GM19193 (cell line): Measurements from ENCODE around the gene DMAC2L.

ENCODE experiments used
- POLR2A ChIP-seq: IDR thresholded peaks from 4 replicates; pipeline ENCODE4 v1.6.1; 2011; ENCODE audit not compliant: insufficient read depth, insufficient read length; ENCODE audit errors: extremely low read depth

Gene DMAC2L

DNA sequence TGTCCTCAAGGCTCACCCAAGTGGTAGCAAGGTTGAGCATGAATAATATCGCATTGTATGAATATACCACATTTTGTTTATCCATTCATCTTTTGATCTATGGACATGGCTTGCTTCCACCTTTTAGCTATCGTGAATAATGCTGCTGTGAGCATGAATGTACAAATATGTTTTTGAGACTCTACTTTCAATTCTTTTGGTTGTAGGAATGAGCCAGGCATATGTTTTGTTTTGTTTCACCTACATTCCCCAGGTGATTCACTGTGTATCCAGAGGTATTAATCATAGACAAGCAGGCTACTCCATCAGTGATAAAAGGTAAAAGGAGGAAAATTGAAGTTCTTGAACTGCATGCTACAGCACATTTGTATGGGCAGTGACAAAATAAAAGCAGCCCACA, 48.7 kb downstream of the DMAC2L start:
- no peak for TF ChIP-seq POLR2A

DNA sequence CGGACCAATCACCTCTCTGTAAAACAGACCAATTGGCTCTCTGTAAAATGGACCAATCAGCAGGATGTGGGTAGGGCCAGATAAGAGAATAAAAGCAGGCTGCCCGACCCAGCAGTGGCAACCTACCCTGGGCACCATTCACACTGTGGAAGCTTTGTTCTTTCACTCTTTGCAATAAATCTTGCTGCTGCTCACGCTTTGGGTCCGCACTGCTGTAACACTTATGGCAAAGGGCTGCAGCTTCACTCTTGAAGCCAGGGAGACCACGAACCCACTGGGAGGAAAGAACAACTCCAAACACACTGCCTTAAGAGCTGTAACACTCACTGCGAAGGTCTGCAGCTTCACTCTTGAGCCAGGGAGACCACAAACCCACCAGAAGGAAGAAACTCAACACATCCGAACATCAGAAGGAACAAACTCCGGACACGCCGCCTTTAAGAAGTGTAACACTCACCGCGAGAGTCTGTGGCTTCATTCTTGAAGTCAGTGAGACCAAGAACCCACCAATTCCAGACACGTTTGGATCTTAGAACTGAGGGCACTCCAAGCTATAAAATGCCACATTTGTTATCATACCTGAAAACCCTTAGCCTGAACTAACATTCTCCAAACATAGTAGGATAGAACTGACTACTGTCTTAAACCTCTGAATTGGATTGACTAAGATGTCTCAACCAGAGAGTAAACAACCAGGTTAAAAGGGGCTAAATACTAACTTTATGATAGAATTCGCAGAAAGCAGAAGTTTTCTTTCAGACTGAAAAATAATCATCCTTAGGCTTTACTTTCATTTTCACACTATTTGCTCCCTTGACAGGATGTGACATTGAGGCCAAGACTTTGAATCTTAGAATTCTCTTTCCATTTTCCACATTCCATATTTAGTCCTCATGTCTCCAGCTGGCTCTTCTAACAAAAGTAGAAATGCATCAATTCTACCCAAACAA, 50.9 kb downstream of the DMAC2L start:
- TF ChIP-seq POLR2A, result peak; percentile 46

DNA sequence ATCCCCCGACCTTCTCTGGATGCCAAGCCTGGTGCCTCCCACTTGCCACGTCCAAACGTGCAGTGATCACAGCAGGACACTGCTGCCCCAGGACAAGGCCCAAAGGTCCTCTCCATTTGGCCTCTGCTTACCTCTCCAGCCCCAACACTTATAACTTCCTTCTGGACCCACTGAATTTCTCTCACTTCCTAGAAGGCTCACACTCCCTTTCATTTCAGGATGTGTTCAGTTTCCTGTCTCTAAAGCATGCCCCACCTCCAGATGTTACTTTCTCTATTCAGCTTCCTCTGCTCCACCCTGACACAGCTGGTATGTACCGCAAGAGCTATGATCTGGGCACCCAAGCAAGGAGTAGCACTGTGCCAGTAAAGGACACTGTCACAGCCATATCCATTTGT, 51.6 kb downstream of the DMAC2L start:
- peak; percentile 64 for TF ChIP-seq POLR2A

DNA sequence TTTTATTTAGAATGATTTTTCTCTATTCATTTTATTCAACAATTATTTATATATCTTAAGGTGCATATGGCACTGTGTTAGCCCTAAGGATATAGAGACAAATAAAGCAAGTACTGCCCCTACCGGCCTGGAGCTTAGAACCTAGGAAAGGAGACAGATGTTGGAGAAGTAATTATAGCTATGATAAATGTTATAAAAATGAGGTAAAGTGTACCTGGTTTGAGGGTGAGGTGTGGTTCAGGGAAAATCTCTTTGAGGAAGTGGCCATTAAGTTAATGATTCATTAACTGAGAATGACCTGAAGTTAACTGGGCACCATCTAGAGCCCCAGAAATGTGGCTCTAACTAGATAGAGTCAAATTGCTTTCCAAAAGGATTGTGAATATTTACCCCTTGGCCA, 52.7 kb downstream of the DMAC2L start:
- TF ChIP-seq POLR2A, result no peak

DNA sequence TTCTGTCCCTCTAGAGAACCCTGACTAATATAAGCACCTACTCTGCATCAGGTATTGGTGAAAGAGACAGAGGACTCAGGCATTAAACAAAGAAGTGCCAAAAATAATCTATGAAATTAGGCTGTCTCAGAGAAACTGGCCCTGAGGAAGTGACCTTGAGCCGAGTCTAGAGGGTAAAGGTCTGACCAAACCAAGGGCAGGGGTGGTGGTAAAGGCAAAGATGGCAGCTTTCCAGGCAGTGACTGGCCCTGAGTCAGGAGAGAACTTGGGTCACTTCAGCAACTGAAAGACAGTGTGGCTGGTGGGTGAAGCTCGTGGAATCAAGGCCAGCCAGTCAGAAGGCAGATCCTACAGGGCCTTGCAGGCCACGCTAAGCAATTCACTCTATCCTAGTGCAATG, 54.0 kb downstream of the DMAC2L start:
- TF ChIP-seq POLR2A, result no peak

DNA sequence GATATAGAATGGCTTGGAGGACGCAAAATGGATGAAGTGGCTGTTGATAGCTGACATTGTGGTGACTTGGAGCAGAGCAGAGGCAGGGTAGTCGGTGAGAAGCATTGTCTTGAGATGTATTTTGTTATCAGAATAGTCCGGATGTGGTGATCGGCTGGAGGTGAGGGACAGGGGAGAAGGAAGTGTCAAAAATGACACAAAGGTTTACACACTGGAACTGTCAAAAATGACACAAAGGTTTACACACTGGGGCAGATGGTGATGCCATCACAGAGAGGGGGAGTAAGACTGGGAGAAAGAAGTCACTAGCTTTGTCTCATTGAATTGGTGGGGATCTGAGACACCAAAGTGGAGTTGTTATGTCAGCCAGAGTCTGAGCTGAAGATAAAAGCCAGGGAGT, 54.5 kb downstream of the DMAC2L start:
- no peak for TF ChIP-seq POLR2A

DNA sequence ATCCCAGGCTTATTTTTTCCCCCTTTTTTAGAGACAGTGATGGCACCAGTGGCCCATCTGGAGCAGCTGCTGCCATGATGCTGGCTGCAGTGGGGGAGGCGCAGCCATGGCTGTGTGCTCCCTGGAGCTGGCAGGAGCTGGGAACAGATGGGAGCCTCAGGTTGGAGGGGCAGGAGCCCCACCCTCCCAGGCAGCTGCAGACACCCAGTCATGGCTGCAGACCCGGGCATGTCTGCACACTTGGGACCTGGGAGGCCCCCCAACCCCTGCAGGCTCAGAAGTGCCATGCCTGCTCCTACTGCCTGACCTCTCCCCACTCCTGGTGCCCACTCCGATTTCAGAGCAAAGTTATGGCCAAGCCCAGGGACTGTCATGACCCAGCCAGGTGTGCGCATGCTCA, 59.4 kb downstream of the DMAC2L start:
- no peak for TF ChIP-seq POLR2A

DNA sequence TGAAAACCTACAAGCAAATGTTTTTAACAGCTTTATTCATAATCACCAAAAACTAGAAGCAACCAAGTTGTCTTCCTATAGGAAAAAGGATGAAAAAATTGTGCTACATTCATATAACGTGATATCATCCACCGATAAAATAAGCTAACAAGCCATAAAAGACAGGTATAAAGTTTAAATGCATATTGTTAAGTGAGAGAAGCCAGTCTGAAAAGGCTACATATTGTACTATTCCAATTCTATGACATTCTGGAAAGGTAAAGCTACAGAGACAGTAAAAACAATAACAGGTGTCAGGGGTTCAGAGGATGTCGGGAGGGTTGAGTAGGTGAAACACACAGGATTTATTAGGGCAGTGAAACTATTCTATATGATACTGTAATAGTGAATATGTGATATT, 61.8 kb downstream of the DMAC2L start:
- TF ChIP-seq POLR2A, result no peak

DNA sequence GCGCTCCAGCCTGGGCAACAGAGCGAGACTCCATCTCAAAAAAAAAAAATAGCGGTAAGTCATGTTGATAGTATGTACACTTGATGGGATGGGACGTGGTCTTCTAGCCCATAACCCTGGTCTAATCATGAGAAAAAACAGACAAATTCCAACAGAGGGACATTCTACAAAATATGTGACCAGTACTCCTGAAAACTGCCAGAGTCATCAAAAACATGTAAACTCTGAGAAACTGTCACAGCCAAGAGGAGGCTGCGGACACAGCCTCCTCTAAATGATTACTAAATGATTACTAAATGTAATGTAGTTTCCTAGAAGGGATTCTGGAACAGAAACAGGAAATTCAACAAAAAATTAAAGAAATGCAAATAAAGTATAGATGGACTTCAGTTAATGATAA, 63.6 kb downstream of the DMAC2L start:
- no peak for TF ChIP-seq POLR2A
